Right renal pelvis (tissue), 4 donors: ENCODE data around the gene EN1. TPM values are rescaled to one million over a fixed set of nuclear protein-coding genes. Genes with fewer than 3 reads are reported as not detected.

Source experiments
- DNase-seq, 4 donors: peaks; one replicate each; pipeline ENCODE4 v3.0.0-alpha.2; 2013; ENCODE audit warnings: low read depth in 4 of 4, low spot score in 3 of 4, missing footprints in 1 of 4
- polyA plus RNA-seq, 4 donors: library from polyadenylated mRNA; unstranded; fragments of 120-200 nt; gene quantifications; one replicate each; pipeline ENCODE4 v1.2.1, GENCODE V29; 2013; ENCODE audit not compliant: insufficient read length in 4 of 4

The EN1 gene
- polyA plus RNA-seq, 4 donors = not detected

DNA sequence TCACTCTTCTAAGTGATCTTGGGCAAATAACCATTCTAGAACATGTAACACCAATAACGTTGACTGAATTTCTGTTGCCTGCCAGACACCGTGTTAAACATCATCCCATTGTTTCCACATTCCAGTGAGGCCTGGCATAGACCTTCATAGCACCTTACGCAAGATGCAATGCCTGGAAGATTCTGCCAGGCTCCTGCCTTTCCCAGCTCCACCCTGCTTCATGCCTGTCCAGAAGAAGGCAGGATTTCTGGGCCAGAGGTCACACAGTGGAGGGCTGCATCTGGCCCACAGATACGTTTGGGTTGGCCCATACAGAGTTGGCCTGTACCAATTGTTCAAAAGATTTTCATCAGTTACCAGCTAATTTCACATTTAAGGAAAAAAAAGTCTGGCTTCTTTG lies 46.3 kb downstream of the EN1 start:
- DNase-seq = no peak

GRCh38 chr2:118800736-118801135 lies 46.7 kb downstream of the EN1 start:
- DNase-seq = no peak

GRCh38 chr2:118794546-118794945 lies 52.9 kb downstream of the EN1 start:
- no peak for DNase-seq

Other genes starting within 250 kb of the EN1 start
- gene MARCO, start 94.5 kb upstream of the EN1 start, polyA plus RNA-seq = under 1 TPM in 1 of 4 donors, not detected in 3; 0.10 TPM